ENCODE measurements around the gene XRRA1. TPM values are rescaled to one million over a fixed set of nuclear protein-coding genes. Genes with fewer than 3 reads are reported as not detected.

The XRRA1 gene
- total and polyA plus RNA-seq, 2 of the 4 experiments (the other 2 are of a cell fraction) = 5.4 to 6.3 TPM

GRCh38 chr11:74838188-74838587 lies 110.7 kb downstream of the XRRA1 start:
- intact Hi-C loops (cut with micrococcal nuclease) = no loop called here
- H3K27ac ChIP-seq (ENCODE audit: insufficient read depth, low read length) = no peak overlapping the region
- no peak overlapping the region for H4K5ac ChIP-seq (ENCODE audit: low read depth, low read length)
- no peak for TF ChIP-seq CHD1 (IDR thresholded peaks at IDR 0.05; ENCODE audit: low read depth, low read length)
- no peak for TF ChIP-seq ELK1 (IDR thresholded peaks at IDR 0.05; ENCODE audit: borderline replicate concordance, low read depth, low read length)
- TF ChIP-seq MAFK (IDR thresholded peaks at IDR 0.05; ENCODE audit: low read depth, low read length) = no peak
- no peak for TF ChIP-seq CEBPB (IDR thresholded peaks at IDR 0.05; ENCODE audit: low read depth, low read length)
- TF ChIP-seq USF2 (IDR thresholded peaks at IDR 0.05; ENCODE audit: low read depth, low read length) = no peak
- no peak for TF ChIP-seq FOS (IDR thresholded peaks at IDR 0.05; ENCODE audit: low read depth, low read length)
- no peak for TF ChIP-seq RCOR1 (IDR thresholded peaks at IDR 0.05; ENCODE audit: insufficient replicate concordance, low read length)
- no peak for TF ChIP-seq MAZ (IDR thresholded peaks at IDR 0.05; ENCODE audit: borderline replicate concordance, low read depth, low read length)
- TF ChIP-seq BHLHE40 (IDR thresholded peaks at IDR 0.05; ENCODE audit: low read depth, low read length) = no peak
- no peak for TF ChIP-seq MXI1 (IDR thresholded peaks at IDR 0.05; ENCODE audit: borderline replicate concordance, low read depth, low read length)
- TF ChIP-seq NFE2L2 (IDR thresholded peaks at IDR 0.05; ENCODE audit: low read depth, low read length) = no peak
- TF ChIP-seq CTCF (conservative IDR thresholded peaks at IDR 0.05; ENCODE audit: low read depth, low read length) = no peak
- TF ChIP-seq RFX5 (IDR thresholded peaks at IDR 0.05; ENCODE audit: low read depth, low read length) = no peak
- TF ChIP-seq POLR2A (IDR thresholded peaks at IDR 0.05; ENCODE audit: low read depth, low read length) = no peak
- no peak for TF ChIP-seq RAD21 (IDR thresholded peaks at IDR 0.05; ENCODE audit: low read length)
- TF ChIP-seq SMC3 (IDR thresholded peaks at IDR 0.05; ENCODE audit: low read depth, low read length) = no peak
- H2BK20ac ChIP-seq (ENCODE audit: low read depth, low read length) = no peak overlapping the region
- no peak overlapping the region for H3K4ac ChIP-seq (ENCODE audit: low read depth, low read length)
- DNase-seq (peak; percentile 23), ATAC-seq (ENCODE audit: low read depth) (peak; percentile 40)
- no peak overlapping the region for H2AK5ac ChIP-seq (ENCODE audit: low read depth, low read length)
- H4K8ac ChIP-seq (ENCODE audit: low read depth in 2 of 2, low read length in 2 of 2) = no peak overlapping the region
- POLR2A ChIA-PET (ENCODE audit: unreplicated experiment) = interaction anchor here (0.5 kb wide), 1 partner anchor 246 kb away, joined by 3 read pairs; the partner anchor contains the start of gene POLD3
- H3K4me1 ChIP-seq (ENCODE audit: control insufficient read depth, insufficient read depth, low read length) = no peaks in the 10 kb centered on the region; the same call in 1 of the 2 replicates
- H2BK15ac ChIP-seq (ENCODE audit: low read depth, low read length) = no peak overlapping the region
- H3K36me3 ChIP-seq (ENCODE audit: control insufficient read depth, insufficient read depth, low read length) = peaks cover 44% of the 10 kb centered on the region
- in situ Hi-C loops (cut with MboI; ENCODE audit: low sequenced_read_pairs) = no loop called here
- no peak overlapping the region for H3K4me3 ChIP-seq (ENCODE audit: insufficient read depth, low read depth, low read length)
- H3K23ac ChIP-seq (ENCODE audit: low read depth, low read length) = no peak overlapping the region
- no peak overlapping the region for H3K18ac ChIP-seq (ENCODE audit: low read depth, low read length)
- H2AFZ ChIP-seq (replicated peaks; ENCODE audit: low read length, poor library complexity) = no peak overlapping the region
- BruUV-seq (replicated peaks) = no TSS peak
- H3K9me3 ChIP-seq (ENCODE audit: control insufficient read depth, insufficient read depth, low read length) = no peaks in the 10 kb centered on the region
- H4K20me1 ChIP-seq (ENCODE audit: insufficient read depth, low read length) = no peaks in the 10 kb centered on the region; the same call in 1 of the 2 replicates
- peaks cover 11 to 38% of the 10 kb centered on the region in 2 experiments for H3K79me1 ChIP-seq (ENCODE audit: low read depth in 1 of 2, low read length in 2 of 2)
- H3K9ac ChIP-seq (ENCODE audit: low read depth, low read length) = no peak overlapping the region
- H2BK120ac ChIP-seq (ENCODE audit: low read depth, low read length) = no peak overlapping the region
- peaks cover 4% of the 10 kb centered on the region for H3K9me1 ChIP-seq (ENCODE audit: insufficient read depth, low read length)
- H3K14ac ChIP-seq (replicated peaks; ENCODE audit: low read depth, low read length) = no peak overlapping the region
- CTCF ChIA-PET = no interaction called here
- no peak overlapping the region for H4K91ac ChIP-seq (ENCODE audit: insufficient read depth, low read depth, low read length)
- no peak overlapping the region for H2BK5ac ChIP-seq (ENCODE audit: low read depth, low read length, poor library complexity, severe bottlenecking)
- no CpG with 5 or more reads among the region's 1 CpG for WGBS, 2 experiments (ENCODE audit: extremely low coverage in 2 of 2, insufficient read length in 1 of 2)
- no peak overlapping the region for H3K4me2 ChIP-seq (ENCODE audit: low read depth, low read length)
- no peaks in the 10 kb centered on the region for H3K27me3 ChIP-seq (ENCODE audit: control insufficient read depth, insufficient read depth, low read length)
- no peak overlapping the region for H2AK9ac ChIP-seq (replicated peaks; ENCODE audit: low read depth, low read length, poor library complexity)
- dilution Hi-C loops (cut with HindIII; ENCODE audit: low sequenced_read_pairs, unreplicated experiment) = no loop called here
- no peak overlapping the region for H3K56ac ChIP-seq (ENCODE audit: extremely low read depth, insufficient read depth, low read length)
